GM19372 (cell line): ENCODE measurements around the gene INTS15.
"Not testable (repeated sequence)": the region's sequence is repeated elsewhere in the genome, so short reads cannot be mapped to it uniquely, and the experiment has no call there.

Source experiments
- ATAC-seq: cut with Tn5 transposase; IDR thresholded peaks from one replicate; pipeline ENCODE4 v1.9.1; 2021; ENCODE audit warnings: mild to moderate bottlenecking, low read depth, moderate library complexity; ENCODE audit not compliant: unreplicated experiment

The INTS15 gene

DNA sequence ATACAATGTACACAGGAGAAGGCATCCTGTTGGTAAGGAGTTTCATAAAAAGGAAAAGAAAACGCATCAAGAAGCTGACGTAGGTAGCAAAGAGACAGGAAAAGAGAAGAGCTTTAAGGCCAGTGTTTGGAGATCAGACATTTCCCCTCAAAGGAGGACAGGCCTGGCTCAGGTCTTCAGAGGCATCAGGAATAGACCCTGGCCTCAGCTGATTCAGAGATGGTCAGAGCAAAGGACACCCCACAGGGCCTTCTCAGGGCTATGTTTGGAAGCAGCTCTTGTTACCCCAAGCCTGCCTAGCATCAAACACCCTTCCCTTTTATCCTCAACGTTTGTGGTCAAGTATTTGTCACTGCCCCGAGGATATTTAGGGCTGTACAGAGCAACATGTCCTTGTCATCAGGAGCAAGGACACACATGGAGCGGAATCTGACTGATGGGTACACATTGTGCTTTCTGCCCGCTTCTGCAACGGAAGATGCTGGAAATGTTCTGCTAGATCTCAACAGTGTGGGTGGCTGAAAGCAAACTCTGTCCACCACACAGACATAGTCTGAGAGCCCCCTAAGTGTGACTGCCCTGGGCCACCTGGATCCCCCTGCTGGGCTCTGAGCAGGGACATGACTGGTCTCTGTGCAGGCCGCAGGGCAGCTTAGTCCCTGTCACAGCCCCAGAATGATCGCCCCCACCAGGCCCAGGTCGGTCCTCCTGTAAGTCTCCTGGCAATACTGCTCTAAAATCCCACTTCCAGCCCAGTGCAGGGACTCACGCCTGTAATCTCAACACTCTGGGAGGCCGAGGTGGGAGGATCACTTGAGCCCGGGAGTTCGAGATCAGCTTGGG is 13.6 kb upstream of the INTS15 start:
- no peak for ATAC-seq

DNA sequence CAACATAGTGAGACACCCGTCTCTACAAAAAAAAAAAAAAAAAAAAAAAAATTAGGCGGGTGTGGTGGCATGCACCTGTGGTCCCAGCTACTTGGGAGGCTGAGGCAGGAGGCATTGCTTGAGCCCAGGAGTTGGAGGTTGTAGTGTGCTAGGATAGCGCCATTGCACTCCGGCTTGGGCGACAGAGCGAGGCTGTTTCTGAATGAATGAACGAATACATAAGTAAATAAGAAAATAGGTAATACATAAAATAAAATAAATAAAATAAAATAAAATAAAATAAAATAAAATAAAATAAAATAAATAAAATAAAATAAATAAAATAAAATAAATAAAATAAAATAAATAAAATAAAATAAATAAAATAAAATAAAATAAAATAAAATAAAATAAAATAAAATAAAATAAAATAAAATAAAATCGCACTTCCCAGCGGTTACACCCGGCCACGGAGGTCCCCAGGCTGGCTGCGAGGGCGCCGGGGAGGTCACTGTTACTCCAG is 12.9 kb upstream of the INTS15 start:
- not testable (repeated sequence) for ATAC-seq

DNA sequence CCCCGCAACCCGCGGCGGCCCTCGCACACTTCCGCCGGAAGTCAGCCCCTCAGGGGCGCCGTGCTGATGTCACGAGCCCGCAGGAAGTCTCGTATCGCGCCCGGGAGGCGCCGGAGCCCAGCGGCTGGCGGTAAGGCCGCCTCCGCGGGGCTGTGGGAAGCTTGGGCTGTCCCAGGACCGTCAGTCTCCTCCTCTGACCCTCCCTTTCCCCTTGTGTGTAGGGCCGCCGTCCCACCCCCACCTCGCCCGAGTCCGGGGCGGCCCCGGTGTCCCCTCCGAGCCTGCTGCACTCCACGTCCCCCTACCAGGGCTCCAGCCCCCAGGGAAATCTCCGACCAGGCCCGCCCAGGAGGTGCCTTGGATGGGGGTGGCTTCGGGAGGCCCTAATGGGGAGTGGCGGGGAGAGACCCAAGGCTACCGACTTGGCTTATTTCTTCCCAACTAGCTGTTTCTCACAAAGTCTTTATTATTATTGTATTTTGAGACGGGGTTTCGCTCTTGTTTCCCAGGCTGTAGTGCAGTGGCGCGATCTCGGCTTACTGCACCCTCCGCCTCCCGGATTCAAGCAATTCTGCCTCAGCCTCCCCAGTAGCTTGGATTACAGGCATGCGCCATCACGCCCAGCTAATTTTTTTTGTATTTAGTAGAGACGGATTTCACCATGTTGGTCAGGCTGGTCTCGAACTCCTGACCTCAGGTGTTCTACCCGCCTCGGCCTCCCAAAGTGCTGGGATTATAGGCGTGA is 12.3 kb upstream of the INTS15 start, which contains the start of gene ZDHHC4:
ZDHHC4 (plus strand) TSS at position 86 of the 745 bp plus-strand sequence. CDS start 3,108 bp downstream, outside the sequence.
- ATAC-seq: peak; percentile 94

DNA sequence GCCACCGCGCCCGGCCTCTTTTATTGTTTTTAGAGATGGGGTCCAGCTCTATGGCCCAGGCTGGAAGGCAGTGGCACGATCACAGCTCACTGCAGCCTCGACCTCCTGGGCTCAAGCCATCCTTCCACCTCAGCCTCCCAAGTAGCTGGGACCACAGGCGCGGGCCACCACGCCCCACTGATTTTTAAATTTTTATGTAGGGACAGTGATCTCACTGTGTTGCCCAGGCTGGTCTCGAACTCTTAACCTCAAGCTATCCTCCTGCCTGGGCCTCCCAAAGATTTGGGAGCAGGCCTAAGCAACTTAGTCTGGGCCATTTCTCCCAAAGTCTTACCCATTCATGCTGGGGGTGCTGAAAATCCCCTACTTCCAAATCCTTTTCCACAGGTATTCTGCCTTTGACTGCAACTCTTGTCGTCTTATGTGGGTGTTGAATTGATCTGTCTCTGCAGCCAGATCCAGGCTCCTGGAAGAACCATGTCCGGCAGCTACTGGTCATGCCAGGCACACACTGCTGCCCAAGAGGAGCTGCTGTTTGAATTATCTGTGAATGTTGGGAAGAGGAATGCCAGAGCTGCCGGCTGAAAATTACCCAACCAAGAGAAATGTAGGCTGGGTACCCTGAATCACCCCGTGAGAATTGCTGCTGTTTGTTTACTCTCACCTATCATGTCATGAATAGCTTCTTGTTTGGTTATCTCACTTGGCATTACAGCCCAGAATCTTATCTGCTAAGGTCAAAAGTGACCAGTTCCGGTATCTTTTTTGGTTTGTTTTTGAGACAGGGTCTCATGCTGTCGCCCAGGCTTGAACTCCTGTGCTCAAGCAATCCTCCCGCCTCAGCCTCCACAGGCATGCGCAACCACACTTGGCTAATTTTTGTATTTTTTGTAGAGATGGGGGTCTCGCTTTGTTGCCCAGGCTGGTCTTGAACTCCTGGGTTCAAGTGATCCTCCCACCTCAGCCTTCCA is 11.4 kb upstream of the INTS15 start:
- no peak for ATAC-seq

DNA sequence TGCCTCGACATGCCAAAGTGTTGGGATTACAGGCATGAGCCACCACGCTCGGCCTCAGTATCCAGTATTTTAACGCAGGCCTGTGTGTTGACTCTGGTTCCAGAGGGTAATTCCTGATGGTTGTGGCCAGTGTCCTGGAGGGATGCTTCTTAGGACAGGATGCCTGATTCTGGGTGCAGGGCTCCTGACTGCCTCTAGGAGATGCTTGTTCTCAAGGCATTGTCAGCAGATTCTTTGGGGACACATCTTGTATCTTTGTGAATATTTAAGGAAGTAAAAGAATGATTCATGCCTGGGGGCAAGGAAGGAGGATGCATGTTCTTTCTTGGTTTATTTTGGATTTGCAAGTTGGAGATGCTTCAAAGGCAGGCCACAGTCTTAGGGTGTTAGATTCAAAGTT is 10.4 kb upstream of the INTS15 start:
- ATAC-seq: no peak

DNA sequence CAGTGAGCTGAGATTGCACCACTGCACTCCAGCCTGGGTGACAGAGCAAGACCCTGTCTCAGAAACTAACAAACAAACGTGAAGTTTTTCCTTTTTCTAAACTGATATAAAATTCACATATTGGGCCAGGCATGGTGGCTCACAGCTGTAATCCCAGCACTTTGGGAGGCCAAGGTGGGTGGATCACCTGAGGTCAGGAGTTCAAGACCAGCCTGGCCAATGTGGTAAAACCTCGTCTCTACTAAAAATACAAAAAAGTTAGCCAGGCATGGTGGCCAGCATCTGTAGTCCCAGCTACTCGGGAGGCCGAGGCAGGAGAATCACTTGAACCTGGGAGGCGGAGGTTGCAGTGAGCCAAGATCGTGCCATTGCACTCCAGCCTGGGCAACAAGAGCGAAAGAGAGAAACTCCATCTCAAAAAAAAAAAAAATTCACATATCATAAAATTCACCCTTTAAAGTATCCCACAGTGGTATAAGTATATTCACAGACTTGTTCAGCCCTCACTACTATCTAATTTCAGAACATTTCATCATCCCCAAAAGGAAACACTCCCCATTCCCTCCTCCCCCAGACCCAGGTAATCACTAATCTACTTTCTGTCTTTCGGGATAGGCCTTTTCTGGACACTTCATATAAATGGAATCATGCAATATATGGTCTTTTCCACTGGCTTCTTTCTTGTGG is 3.9 kb upstream of the INTS15 start:
- not testable (repeated sequence) for ATAC-seq

DNA sequence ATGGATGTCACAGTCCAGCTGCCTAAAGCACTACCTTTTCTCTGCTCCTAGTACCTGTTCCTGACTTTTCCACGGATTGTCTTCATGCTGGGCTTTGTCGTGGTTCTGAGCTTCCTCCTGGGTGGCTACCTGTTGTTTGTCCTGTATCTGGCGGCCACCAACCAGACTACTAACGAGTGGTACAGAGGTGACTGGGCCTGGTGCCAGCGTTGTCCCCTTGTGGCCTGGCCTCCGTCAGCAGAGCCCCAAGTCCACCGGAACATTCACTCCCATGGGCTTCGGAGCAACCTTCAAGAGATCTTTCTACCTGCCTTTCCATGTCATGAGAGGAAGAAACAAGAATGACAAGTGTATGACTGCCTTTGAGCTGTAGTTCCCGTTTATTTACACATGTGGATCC is 1.3 kb upstream of the INTS15 start:
- no peak for ATAC-seq

DNA sequence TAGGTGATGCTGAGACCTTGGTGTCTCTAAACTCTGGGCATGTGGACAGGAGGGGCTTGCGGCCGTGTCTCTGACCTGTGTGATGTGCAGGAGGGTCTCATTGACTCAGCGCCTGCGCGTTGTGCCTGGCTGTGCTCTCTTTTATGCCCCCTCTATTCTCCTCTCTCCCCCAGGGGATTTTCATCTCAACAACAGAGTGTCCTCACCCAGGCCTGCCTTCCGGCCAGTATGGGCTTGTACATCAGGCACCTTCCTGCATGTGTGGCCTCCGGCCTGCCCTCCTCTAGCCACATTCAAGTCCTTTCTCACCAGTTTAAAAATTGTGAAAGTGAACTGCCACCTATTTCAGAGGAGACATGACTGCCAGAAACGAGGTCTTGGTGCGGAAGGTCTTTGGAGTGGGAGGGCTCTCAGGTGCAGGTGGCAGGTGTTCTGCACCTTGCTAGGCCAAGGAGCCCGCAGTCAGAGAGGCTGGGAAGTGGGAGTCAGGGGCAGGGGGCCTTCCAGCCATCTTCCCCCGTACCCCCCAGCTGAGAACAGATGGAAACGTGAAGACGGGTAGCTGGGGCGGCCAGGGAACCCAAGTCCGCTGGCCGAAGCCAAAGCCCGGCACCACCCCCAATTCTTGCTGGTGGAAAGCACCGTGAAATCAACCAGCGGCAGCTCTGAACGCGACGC is 531 bp upstream of the INTS15 start:
- no peak for ATAC-seq

DNA sequence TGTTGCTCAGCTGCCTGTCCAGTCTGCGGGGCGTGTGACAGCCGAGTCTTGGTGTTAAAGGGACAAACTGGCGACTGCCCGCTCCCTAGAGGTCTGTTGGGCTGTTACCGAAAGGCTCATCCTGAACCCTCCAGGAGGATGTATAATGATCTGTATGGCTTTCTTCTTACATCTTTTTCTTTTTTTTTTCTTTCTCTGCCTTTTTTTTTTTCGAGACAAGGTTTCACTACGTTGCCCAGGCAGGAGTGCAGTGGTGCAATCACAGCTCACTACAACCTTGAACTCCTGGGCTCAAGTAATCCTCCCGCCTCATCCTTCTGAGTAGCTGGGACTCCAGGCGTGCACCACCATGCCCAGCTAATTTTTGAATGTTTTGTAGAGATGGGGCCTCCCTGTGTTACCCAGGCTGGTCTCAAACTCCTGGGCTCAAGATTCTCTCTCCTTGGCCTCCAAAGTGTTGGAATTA is 857 bp downstream of the INTS15 start:
- ATAC-seq: no peak

DNA sequence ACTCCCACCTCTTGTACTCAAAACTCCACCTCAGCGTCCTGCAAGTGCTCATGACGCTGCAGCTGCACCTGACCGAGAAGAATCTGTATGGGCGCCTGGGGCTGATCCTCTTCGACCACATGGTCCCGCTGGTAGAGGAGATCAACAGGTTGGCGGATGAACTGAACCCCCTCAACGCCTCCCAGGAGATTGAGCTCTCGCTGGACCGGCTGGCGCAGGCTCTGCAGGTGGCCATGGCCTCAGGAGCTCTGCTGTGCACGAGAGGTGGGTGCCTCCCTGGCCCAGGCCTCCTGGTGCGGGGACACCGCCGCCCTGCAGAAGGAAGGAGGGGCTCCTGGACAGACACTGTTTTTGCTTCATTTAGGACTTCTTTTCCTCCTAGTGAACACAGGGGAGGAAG is 10.3 kb downstream of the INTS15 start:
- ATAC-seq: no peak

DNA sequence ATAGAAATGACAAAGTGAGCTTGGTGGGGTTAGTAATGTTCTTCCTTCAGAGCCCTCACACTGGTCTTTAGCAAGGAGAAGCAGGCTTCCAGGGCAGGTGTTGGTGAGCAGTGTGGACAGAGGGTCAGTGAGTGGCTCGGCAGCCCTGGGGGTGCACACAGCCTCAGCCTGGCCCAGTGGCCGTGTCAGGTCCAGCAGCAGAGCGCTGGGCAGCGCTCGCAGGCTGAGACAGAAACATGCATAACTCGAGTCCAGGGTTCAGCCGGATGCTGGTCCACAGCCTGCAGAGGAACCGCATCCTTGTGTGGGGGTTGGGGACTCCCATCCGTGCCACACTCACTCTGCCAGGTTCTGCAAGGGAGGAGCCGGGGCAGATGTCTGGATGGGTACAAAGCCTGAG is 14.6 kb downstream of the INTS15 start:
- ATAC-seq: no peak

DNA sequence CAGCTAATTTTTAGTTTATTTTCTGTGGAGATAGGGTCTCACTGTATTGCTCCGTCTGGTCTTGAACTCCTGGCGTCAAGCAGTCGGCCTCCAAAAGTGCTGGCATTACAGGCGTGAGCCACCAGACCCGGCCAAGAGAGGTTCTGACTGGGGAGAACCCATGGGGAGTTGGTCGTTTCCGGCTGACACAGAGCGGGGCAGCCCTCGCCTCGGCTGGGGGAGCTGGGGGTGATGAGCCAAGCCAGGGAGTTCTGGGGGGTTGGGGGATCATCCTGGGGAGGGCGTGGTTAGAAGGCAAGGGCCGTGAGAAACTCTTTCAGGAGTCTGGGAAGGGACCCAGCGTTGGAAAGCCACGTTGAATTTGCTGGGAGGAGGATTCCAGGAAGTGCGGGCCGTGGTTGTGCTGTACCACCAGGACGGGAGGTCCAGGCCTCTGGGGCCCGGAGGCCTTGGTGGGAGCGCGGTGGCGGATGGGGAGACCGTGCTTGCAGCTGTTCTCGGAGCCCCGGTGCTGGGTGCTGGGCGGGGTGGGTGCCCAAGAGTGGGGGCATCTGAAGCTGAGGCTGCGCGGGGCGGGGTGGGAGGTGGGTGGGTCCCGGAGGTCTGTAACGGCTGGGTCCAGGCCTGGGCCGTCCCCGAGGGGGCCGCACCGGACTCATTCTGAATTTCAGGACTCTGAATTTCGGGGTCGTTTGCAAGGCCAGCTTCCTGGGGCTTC is 17.2 kb downstream of the INTS15 start:
- no peak for ATAC-seq

DNA sequence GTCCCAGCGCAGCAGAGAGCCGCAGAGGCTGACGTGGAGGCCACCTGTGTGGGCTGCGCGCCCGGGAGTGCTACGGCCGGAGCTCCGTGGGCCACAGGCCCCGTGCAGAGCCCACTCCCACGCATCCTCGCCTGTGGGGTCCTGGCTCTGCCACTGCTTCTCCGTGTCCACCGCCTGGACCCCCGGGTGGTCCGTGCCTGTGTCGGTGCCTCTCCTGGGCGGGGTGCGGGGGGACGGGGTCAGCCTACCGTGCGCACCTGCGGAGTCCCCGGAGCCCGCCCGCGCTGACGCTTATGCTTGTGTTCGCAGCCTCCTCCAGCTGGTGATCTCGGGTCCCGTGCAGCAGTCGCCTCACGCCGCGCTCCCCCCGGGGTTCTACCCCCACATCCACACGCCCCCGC is 17.8 kb downstream of the INTS15 start:
- no peak for ATAC-seq

DNA sequence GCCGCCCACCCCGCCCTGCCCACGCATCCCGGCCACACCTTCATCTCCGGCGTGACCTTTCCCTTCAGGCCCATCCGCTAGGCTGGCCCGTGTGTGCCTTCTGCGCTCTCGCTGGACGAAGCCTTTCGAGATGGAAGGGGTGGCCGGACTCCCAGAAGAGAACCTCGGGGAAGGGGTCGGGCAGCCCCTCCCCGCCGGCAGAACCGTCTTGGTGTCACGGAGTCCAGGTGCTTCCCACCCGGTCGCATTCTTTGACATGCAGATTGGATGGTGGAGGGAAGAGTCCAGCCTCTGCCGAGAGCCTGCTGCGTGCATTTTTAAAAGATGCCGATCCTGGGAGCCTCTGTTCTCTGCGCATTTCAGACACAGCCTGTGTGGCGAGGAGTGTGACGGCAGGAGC is 18.3 kb downstream of the INTS15 start:
- ATAC-seq: no peak

DNA sequence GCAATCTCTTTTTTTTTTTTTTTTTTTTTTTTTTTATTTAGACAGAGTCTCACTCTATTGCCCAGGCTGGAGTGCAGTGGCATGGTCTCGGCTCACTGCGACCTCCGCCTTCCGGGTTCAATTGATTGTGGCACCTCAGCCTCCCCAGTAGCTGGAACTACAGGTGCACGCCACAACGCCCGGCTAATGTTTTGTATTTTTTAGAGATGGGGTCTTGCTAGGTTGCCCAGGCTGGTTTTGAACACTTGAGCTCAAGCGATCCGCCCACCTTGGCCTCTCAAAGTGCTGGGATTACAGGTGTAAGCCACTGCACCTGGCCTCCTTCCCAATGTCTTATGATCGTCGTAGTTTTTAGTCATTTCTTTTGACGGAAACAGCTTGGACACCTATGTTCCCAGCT is 19.0 kb downstream of the INTS15 start:
- no peak for ATAC-seq

DNA sequence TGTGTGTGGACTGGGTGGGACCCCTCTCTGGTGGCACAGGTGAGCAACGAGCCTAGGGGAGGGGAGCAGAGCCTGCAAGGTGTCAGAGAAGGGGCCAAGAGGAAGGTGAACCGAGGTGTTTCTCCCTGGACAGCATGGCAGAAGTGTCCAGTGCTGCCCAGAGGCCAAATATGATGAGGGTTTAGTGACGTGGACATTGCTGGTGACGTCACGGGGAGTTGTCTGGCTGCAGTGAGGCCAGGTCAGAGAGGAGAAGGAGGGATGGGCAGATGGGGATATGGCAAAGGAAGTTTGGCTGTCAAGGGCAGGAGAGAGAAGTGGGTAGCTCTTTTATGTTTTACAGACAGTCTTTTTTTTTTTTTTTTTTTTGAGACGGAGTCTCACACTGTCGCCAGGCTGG is 23.0 kb downstream of the INTS15 start:
- ATAC-seq: no peak

DNA sequence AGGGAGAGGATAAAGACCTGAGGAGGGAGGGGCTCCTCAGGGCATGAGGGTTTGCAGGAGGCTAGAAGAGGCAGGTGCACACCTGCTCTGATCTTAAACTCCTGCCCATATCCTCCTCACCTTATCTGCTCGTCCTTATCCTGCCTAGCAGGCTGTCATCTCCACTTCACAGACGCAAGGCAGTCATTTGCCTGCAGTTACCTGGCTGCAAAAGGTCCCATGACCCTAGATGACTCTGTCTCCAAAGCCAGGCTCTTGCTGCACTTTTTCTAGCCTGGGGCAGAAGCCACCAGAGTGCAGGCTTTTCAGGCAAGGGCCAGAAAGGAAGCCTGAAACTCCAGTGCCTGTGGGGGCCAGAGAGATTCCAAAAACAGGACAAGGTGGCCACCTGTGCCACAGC is 23.9 kb downstream of the INTS15 start:
- ATAC-seq: no peak

DNA sequence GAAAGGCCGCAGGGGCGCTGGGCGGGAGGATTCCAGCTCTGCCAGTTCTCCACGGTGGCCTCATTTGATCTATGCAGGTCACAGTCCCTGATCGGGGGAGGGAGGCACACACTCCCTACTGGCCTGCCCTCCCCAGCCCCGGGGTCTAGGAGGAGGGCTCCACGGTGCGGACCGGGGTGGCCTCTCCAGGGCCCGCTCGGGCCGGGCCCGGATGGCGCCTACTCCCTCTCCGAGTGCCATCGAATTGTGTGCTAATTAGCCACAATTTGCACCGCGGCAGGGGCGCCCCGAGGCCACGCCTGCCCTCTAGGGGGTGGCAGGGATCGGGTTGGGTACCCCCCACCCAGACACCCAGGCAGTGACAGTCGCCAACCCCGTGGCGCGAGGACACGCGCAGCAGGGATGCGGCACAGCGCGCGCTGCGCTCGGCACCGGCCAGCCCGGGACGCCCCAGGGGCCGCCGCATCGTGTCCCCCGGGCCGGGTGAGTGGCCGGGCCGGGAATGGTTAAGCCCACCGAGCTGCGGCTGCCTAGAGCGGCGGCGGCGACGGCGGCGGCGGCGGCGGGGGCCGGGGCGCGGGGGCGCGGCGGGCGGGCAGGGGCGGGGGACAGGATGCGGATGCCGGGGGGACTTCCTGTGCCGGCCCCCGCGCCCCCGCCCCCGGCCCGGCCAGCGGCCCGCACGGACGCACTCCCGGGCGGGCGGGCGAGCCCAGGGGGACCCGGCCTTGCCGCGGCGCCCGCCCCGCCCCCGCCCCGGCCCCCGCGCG is 25.3 kb downstream of the INTS15 start, which contains the start of gene ZNF853:
ZNF853 (plus strand) TSS at position 658 of the 770 bp plus-strand sequence. CDS start 565 bp downstream, outside the sequence.
- no peak for ATAC-seq
